ENCODE results near the gene ANKRD10.

The ANKRD10 gene

GRCh38 chr13:110907951-110908898 lies 6.6 kb downstream of the ANKRD10 start:
- peaks cover 9 to 19% of the 10 kb centered on the region in 2 experiments for H3K36me3 ChIP-seq (ENCODE audit: control insufficient read depth in 1 of 2, insufficient read depth in 2 of 2, low read length in 2 of 2)
- no peak overlapping the region for H3K23ac ChIP-seq (ENCODE audit: low read length)
- H2BK120ac ChIP-seq (ENCODE audit: insufficient read depth, low read length, poor library complexity) = no peak overlapping the region
- peak; percentile 38 to 41 for DNase-seq
- no peak overlapping the region for H3K27ac ChIP-seq (ENCODE audit: low read depth, low read length)
- H3K4ac ChIP-seq (ENCODE audit: low read depth, low read length) = peak overlapping the region; percentile 88
- H3K18ac ChIP-seq (ENCODE audit: low read length) = no peak overlapping the region
- H3K4me3 ChIP-seq (ENCODE audit: low read depth, low read length) = no peak overlapping the region
- H3K27me3 ChIP-seq (ENCODE audit: insufficient read depth, low read length) = no peaks in the 10 kb centered on the region
- no peak overlapping the region for H4K8ac ChIP-seq (ENCODE audit: low read depth, low read length)
- peaks cover 6 to 8% of the 10 kb centered on the region in 2 experiments for H3K4me1 ChIP-seq (ENCODE audit: control insufficient read depth in 1 of 2, insufficient read depth in 2 of 2, low read length in 2 of 2)
- no peak overlapping the region for H3K9ac ChIP-seq (ENCODE audit: low read length)
- no CpG with 5 or more reads among the region's 9 CpGs for WGBS (ENCODE audit: extremely low coverage, insufficient coverage, insufficient read length)
- no peak overlapping the region for H3K4me2 ChIP-seq (ENCODE audit: low read length)
- no peak overlapping the region for H4K91ac ChIP-seq (ENCODE audit: low read depth, low read length)
- peaks cover 22% of the 10 kb centered on the region for H3K79me2 ChIP-seq (ENCODE audit: control insufficient read depth, insufficient read depth, low read length, poor library complexity)
- no peak overlapping the region for H4K12ac ChIP-seq (ENCODE audit: low read depth, low read length)
- H2BK12ac ChIP-seq (ENCODE audit: low read length) = no peak overlapping the region
- no peak overlapping the region for H2AFZ ChIP-seq (ENCODE audit: insufficient read depth, low read length, poor library complexity)
- H2BK5ac ChIP-seq (ENCODE audit: low read depth, low read length, poor library complexity) = no peak overlapping the region
- no peak overlapping the region for H2AK5ac ChIP-seq (ENCODE audit: low read length)
- H3K14ac ChIP-seq (ENCODE audit: low read length) = no peak overlapping the region
- H3K9me3 ChIP-seq (ENCODE audit: insufficient read depth, low read depth, low read length) = no peaks in the 10 kb centered on the region
- H3K79me1 ChIP-seq (ENCODE audit: low read length) = peaks cover 1% of the 10 kb centered on the region

GRCh38 chr13:110907301-110907700 lies 7.6 kb downstream of the ANKRD10 start:
- Histone ChIP-seq H3K27ac (ENCODE audit: low read depth, low read length) (no peak overlapping the region), H3K4me1 (ENCODE audit: control insufficient read depth in 1 of 2, insufficient read depth in 2 of 2, low read length in 2 of 2) (peaks cover 6 to 8% of the 10 kb centered on the region in 2 experiments), H3K4me3 (ENCODE audit: low read depth, low read length) (no peak overlapping the region), H3K23ac (ENCODE audit: low read length) (no peak overlapping the region), H3K27me3 (ENCODE audit: insufficient read depth, low read length) (no peaks in the 10 kb centered on the region), H2BK12ac (ENCODE audit: low read length) (no peak overlapping the region), H2BK5ac (ENCODE audit: low read depth, low read length, poor library complexity) (no peak overlapping the region), H3K9me3 (ENCODE audit: insufficient read depth, low read depth, low read length) (no peaks in the 10 kb centered on the region), H4K91ac (ENCODE audit: low read depth, low read length) (no peak overlapping the region), H3K9ac (ENCODE audit: low read length) (no peak overlapping the region), H2BK120ac (ENCODE audit: insufficient read depth, low read length, poor library complexity) (no peak overlapping the region), H4K12ac (ENCODE audit: low read depth, low read length) (no peak overlapping the region), H3K4ac (ENCODE audit: low read depth, low read length) (no peak overlapping the region), H3K79me2 (ENCODE audit: control insufficient read depth, insufficient read depth, low read length, poor library complexity) (peaks cover 17% of the 10 kb centered on the region), H2AFZ (ENCODE audit: insufficient read depth, low read length, poor library complexity) (no peak overlapping the region), H3K18ac (ENCODE audit: low read length) (no peak overlapping the region), H3K4me2 (ENCODE audit: low read length) (no peak overlapping the region), H3K36me3 (ENCODE audit: control insufficient read depth in 1 of 2, insufficient read depth in 2 of 2, low read length in 2 of 2) (peaks cover 9 to 19% of the 10 kb centered on the region in 2 experiments), H2AK5ac (ENCODE audit: low read length) (no peak overlapping the region), H4K8ac (ENCODE audit: low read depth, low read length) (no peak overlapping the region), H3K14ac (ENCODE audit: low read length) (no peak overlapping the region), H3K79me1 (ENCODE audit: low read length) (peaks cover 1% of the 10 kb centered on the region)
- no peak for DNase-seq
- WGBS (ENCODE audit: extremely low coverage, insufficient coverage, insufficient read length) = no CpG with 5 or more reads among the region's 4 CpGs

DNA sequence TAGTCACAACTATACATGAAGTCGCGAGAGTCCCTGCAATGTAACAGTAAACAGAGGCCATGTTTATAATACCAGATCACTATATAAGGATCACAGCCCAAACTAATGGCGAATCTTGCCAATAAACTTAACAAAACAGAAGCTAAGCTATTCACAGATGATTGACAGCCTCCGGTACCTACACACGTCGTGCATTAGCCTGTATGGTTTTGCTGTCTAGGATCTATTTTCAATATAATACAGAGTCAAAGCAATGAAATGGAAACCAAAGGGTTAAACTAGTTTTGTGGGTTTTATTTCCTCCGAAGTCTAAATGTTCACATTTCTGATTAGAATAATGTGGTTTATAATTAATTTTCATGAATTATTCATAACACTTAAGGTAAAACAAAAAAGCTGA lies 10.1 kb downstream of the ANKRD10 start:
- Histone ChIP-seq H2AK5ac (ENCODE audit: low read length) (no peak overlapping the region), H2AFZ (ENCODE audit: insufficient read depth, low read length, poor library complexity) (no peak overlapping the region), H4K91ac (ENCODE audit: low read depth, low read length) (no peak overlapping the region), H2BK12ac (ENCODE audit: low read length) (no peak overlapping the region), H4K8ac (ENCODE audit: low read depth, low read length) (no peak overlapping the region), H3K27ac (ENCODE audit: low read depth, low read length) (no peak overlapping the region), H3K9me3 (ENCODE audit: insufficient read depth, low read depth, low read length) (no peaks in the 10 kb centered on the region), H3K4me1 (ENCODE audit: control insufficient read depth in 1 of 2, insufficient read depth in 2 of 2, low read length in 2 of 2) (peaks cover 3 to 5% of the 10 kb centered on the region in 2 experiments), H3K9ac (ENCODE audit: low read length) (no peak overlapping the region), H3K4me3 (ENCODE audit: low read depth, low read length) (no peak overlapping the region), H2BK5ac (ENCODE audit: low read depth, low read length, poor library complexity) (no peak overlapping the region), H3K18ac (ENCODE audit: low read length) (no peak overlapping the region), H2BK120ac (ENCODE audit: insufficient read depth, low read length, poor library complexity) (no peak overlapping the region), H4K12ac (ENCODE audit: low read depth, low read length) (no peak overlapping the region), H3K27me3 (ENCODE audit: insufficient read depth, low read length) (no peaks in the 10 kb centered on the region), H3K4ac (ENCODE audit: low read depth, low read length) (no peak overlapping the region), H3K79me2 (ENCODE audit: control insufficient read depth, insufficient read depth, low read length, poor library complexity) (peaks cover 7% of the 10 kb centered on the region), H3K36me3 (ENCODE audit: control insufficient read depth in 1 of 2, insufficient read depth in 2 of 2, low read length in 2 of 2) (peaks cover 4 to 17% of the 10 kb centered on the region in 2 experiments), H3K4me2 (ENCODE audit: low read length) (no peak overlapping the region), H3K14ac (ENCODE audit: low read length) (no peak overlapping the region), H3K23ac (ENCODE audit: low read length) (no peak overlapping the region), H3K79me1 (ENCODE audit: low read length) (peaks cover 1% of the 10 kb centered on the region)
- DNase-seq = no peak
- WGBS (ENCODE audit: extremely low coverage, insufficient coverage, insufficient read length) = no CpG with 5 or more reads among the region's 7 CpGs

DNA sequence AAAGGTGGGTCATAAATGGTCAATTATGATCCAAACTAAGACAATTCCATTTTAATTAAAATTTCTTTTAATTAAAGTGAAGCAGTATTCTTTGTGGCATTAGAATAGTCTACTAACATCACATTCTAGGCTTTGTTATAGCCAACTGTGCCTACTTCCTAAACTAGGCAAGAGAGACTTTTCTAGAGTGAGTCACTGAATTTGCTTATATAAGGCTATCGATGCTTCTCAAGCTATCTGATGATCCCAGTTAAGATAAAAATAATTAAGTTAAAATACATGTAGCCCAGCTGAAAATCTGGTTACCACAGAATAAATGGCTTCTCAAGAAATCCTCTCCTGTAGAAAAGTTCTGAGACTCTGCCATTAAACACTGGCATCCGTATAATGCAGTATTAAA lies 12.5 kb downstream of the ANKRD10 start:
- Histone ChIP-seq H3K9ac (ENCODE audit: low read length) (no peak overlapping the region), H3K27ac (ENCODE audit: low read depth, low read length) (no peak overlapping the region), H2BK120ac (ENCODE audit: insufficient read depth, low read length, poor library complexity) (no peak overlapping the region), H3K9me3 (ENCODE audit: insufficient read depth, low read depth, low read length) (no peaks in the 10 kb centered on the region), H3K27me3 (ENCODE audit: insufficient read depth, low read length) (no peaks in the 10 kb centered on the region), H3K4me3 (ENCODE audit: low read depth, low read length) (no peak overlapping the region), H4K8ac (ENCODE audit: low read depth, low read length) (no peak overlapping the region), H3K4me1 (ENCODE audit: control insufficient read depth in 1 of 2, insufficient read depth in 2 of 2, low read length in 2 of 2) (no peaks in the 10 kb centered on the region), H2AK5ac (ENCODE audit: low read length) (no peak overlapping the region), H3K79me1 (ENCODE audit: low read length) (no peaks in the 10 kb centered on the region), H3K36me3 (ENCODE audit: control insufficient read depth in 1 of 2, insufficient read depth in 2 of 2, low read length in 2 of 2) (peaks cover 6 to 14% of the 10 kb centered on the region in 2 experiments), H2BK12ac (ENCODE audit: low read length) (no peak overlapping the region), H3K4ac (ENCODE audit: low read depth, low read length) (no peak overlapping the region), H3K23ac (ENCODE audit: low read length) (no peak overlapping the region), H4K12ac (ENCODE audit: low read depth, low read length) (no peak overlapping the region), H2AFZ (ENCODE audit: insufficient read depth, low read length, poor library complexity) (no peak overlapping the region), H3K18ac (ENCODE audit: low read length) (no peak overlapping the region), H2BK5ac (ENCODE audit: low read depth, low read length, poor library complexity) (no peak overlapping the region), H4K91ac (ENCODE audit: low read depth, low read length) (no peak overlapping the region), H3K79me2 (ENCODE audit: control insufficient read depth, insufficient read depth, low read length, poor library complexity) (peaks cover 2% of the 10 kb centered on the region), H3K4me2 (ENCODE audit: low read length) (no peak overlapping the region), H3K14ac (ENCODE audit: low read length) (no peak overlapping the region)
- WGBS (ENCODE audit: extremely low coverage, insufficient coverage, insufficient read length) = no CpG with 5 or more reads among the region's 2 CpGs
- no peak for DNase-seq
